ENCODE data around the gene IFITM1.

DNA sequence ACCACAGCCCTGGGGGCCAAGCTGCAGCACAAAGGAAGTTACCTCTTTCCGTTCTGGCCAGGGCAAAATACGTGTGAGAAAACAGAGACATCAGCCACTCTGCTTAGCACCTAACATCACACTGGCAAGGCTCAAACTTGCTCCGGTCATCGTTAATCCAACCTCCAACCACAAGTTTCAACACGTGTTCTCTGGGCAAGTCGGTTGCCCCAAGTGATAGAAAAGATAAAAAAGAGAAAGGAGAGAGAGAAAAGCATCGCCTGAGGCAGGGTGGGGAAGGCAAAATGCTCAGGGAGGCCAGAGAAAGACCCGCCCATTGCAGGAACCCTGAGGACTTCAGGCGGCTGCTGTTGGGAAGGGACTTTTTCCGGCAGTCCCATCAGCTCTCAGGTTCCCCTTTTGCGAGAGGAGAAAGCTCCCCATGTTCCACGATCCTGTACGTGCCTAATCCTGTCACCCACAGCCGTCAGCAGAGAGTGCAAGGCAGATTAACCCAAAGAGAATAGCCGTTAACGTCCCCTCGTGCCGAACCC, 36.9 kb downstream of the IFITM1 start:
- TF ChIP-seq, protein P1, sequence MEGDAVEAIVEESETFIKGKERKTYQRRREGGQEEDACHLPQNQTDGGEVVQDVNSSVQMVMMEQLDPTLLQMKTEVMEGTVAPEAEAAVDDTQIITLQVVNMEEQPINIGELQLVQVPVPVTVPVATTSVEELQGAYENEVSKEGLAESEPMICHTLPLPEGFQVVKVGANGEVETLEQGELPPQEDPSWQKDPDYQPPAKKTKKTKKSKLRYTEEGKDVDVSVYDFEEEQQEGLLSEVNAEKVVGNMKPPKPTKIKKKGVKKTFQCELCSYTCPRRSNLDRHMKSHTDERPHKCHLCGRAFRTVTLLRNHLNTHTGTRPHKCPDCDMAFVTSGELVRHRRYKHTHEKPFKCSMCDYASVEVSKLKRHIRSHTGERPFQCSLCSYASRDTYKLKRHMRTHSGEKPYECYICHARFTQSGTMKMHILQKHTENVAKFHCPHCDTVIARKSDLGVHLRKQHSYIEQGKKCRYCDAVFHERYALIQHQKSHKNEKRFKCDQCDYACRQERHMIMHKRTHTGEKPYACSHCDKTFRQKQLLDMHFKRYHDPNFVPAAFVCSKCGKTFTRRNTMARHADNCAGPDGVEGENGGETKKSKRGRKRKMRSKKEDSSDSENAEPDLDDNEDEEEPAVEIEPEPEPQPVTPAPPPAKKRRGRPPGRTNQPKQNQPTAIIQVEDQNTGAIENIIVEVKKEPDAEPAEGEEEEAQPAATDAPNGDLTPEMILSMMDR (IDR thresholded peaks at IDR 0.05; ENCODE audit: insufficient read depth, low read depth, low read length), result no peak
- TF ChIP-seq EZH2 (IDR thresholded peaks at IDR 0.05; ENCODE audit: insufficient read depth, low read length), result no peak
